Effector CD4-positive, alpha-beta T cell (primary cell): ENCODE data around the gene ROMO1.
"Not testable (repeated sequence)": the region's sequence is repeated elsewhere in the genome, so short reads cannot be mapped to it uniquely, and the experiment has no call there.

Source experiments
- DNase-seq: peaks from one replicate; pipeline ENCODE4 v3.0.0-alpha.2; 2020

The ROMO1 gene

DNA sequence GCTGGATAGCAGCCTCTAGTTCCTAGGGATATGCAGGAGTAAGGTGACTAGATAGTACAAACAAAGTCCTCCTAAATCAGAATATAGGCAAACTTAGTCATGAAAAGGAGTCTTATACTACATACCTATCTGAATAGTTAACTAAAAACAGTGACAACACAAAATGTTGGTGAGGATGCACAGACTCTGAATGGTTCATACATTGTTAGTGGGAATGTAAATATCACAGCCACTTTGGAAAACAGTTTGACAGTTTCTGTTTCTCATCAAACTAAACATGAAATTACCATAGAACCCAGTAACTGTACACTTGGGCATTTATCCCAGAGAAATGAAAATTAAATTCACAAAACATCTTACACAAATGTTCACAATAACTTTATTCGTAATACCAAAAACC is 17.2 kb upstream of the ROMO1 start:
- DNase-seq = no peak

DNA sequence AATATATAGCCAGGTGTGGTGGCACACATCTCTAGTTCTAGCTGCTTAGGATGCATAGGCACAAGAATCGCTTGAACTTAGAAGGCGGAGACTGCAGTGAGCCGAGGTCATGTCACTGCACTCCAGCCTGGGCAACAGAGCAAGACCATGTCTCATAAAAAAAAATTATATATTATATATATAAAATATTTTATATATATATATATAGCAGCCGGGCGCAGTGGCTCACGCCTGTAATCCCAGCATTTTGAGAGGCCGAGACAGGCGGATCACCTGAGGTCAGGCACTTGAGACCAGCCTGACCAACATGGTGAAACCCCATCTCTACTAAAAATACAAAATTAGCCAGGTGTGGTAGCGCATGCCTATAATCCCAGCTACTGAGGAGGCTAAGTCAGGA is 13.8 kb upstream of the ROMO1 start:
- not testable (repeated sequence) for DNase-seq

DNA sequence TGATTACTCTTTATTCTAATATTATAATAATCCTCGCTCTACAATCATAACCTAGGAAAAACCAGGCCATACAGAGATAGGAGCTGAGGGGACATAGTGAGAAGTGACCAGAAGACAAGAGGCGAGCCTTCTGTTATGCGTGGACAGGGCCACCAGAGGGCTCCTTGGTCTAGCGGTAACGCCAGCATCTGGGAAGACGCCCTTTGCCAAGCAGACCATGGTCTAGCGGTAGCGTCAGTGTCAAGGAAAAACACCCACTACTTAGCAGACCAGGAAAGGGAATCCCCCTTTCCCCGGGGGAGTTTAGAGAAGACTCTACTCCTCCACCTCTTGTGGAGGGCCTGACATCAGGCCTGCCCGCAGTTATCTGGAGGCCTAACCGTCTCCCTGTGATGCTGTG is 12.3 kb upstream of the ROMO1 start:
- DNase-seq = not testable (repeated sequence)

DNA sequence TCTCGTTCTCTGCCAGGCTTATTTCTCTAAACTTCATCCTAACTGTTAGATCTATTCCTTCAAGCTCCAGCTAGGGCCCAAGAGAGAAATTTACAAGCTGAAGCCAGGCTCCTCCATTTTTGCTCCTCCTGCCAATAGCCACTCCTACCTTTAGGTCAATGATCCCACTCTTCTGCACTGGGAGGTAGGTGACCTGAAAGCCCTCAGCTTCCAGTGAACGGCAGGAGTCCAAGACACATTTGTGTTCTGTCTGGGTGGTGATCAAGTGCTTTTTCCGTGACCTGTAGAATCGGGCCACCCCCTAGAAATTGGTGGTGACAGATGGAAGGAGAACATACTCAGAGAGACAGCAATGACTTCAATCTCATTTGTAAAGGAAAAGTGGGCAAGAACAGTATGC is 8.9 kb upstream of the ROMO1 start:
- no peak for DNase-seq

DNA sequence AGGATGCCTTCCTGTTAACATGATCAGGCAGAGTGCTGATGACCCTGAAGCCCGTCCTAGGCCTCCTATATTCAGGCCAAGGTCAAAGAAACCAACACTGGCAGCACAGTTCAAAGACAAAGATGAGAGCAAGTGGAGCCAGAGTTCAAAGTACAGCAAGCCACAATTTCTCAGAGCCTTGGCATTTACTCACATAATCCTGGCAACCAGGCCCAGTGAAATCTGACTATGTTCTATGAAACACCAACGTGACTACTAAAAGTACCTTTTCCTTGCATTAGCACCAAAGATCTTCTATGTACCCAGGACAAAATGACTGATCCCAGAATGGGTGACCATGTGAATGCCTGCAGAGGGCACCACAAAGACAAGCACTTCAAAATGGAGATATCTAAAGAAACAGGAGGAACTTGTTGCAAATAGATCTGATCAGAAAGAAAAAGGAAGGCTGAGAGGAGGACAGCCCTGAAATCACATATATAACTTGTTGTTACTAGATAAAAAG is 3.9 kb upstream of the ROMO1 start:
- DNase-seq = no peak

DNA sequence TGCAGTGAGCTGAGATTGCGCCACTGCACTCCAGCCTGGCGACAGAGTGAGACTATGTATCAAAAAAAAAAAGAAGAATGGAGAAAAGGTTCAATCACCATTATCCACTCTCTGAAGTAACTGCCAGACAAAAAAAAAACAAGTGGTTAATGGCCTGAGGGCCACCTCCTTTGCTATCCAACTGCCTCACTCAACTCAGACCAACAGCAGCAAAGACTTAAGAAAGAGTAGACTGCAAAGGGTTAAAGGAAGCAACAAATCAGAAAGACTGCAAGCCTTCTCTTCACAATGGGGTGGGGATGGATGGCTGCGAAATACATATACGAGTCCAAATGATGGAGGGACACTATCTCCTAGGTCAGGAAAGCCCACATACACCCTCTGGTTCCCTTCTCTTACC is 3.2 kb upstream of the ROMO1 start:
- no peak for DNase-seq

DNA sequence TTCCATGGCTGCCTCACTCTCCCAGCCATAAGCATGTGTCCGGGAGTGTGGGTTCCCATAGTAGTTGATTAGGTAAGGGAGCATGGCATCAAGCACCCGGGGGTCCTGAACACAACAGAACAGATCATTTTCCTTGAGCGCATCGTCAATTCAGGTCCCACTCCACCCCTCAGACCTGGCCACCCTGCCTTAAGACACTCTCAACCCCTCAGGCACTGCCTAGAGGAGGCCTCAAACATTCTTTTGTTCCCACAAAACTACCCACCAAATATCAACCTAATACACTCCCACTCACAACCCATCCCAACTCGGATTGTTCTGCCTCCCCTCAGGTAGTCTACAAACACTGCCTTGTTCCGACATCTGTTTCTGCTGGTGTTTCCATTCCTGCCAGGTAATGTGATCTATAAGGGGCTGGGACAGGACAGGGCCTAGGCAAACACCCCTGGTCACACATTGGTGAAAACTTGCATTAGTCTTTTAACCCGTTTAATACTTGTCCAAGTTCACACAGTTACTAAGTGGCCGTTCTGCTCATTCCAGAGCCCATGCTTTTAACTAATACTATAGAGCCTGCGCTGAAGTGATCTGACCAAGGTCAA is 1.4 kb upstream of the ROMO1 start:
- DNase-seq = no peak

DNA sequence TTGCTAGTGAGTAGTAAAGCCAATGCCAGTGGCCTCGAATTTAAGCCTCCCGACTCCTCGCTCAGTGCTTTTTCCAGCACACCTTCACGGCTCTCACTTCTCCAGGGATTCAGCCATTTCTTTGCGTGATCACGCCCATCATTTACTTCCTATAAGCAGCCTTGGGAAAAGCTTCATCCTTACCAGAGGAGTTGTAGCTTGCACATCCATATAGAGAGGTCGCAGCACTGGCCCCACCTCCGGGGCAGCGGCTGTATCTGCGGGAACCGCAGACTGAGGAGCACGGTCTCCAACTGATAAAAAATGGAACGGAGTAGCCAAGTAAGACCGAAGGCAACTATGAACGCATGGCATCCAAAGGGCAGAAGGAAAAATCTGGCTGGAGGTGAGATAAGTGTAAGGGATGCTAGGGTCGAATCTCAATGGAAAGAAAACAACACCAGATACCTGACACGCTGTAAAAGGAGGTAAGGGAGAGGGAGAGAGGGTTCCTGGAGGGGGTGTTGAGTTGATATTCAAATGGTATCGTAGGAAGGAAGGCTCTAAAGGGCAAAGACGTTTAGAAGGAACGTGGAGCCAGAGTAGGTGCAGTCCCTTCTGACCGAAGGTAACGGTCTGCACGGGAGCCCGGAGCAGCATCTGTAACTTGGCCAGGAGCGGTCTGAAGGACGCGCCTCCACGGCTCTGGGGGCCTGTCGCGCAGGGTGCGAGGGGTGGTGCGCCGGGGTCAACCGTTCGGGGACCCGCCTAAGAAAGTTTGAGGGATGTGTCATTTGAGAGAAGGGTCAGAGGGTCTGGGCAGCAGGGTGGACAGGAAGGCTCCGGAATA is 693 bp upstream of the ROMO1 start:
- DNase-seq = no peak

DNA sequence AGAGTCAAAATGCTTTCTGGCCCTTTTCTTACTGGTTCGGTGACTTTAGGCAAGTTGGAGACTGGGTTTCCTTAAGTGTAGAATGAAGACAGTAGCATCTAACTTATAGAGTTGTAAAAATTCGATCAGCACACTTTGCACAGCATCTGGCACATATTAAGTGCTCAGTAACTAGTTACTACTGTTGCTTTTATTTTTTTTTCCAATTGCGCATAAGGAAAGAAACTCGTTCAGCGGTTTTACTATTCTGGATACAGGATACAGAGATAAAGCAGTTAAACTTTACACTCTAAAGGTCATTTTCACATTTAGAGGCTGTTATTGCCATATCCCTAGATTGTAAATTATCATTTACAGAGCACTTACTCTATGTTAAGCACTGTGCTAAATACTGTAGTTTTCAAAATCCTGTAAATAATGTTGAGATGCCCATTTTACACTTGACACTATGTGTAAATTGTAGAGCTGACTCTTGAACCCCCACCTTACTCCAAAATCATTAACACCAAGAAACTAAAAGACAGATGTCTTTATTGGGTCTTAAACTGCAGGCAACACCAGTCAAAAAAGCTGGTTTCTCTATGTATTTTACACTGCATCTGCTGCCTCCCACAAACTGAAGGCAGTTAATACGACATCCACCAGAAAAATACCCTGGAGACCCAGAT is 886 bp downstream of the ROMO1 start:
- DNase-seq = no peak

DNA sequence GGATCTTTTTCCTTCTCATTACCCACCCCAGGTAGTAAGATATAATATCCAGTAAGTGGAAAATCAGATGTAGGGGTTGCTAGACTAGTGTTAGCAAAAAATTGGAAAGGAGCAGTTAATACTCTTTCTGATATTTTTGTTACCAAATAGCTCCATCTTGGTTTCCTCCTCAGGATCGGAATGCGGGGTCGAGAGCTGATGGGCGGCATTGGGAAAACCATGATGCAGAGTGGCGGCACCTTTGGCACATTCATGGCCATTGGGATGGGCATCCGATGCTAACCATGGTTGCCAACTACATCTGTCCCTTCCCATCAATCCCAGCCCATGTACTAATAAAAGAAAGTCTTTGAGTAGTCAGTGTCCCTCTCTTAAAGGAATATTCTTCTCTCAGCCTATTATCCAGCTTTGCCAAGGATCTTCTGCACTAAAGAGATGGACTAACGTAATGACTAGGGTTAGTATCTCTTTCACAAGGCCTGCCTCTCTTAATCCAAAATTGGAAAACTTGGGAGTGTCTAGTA is 1.5 kb downstream of the ROMO1 start:
- DNase-seq = no peak

DNA sequence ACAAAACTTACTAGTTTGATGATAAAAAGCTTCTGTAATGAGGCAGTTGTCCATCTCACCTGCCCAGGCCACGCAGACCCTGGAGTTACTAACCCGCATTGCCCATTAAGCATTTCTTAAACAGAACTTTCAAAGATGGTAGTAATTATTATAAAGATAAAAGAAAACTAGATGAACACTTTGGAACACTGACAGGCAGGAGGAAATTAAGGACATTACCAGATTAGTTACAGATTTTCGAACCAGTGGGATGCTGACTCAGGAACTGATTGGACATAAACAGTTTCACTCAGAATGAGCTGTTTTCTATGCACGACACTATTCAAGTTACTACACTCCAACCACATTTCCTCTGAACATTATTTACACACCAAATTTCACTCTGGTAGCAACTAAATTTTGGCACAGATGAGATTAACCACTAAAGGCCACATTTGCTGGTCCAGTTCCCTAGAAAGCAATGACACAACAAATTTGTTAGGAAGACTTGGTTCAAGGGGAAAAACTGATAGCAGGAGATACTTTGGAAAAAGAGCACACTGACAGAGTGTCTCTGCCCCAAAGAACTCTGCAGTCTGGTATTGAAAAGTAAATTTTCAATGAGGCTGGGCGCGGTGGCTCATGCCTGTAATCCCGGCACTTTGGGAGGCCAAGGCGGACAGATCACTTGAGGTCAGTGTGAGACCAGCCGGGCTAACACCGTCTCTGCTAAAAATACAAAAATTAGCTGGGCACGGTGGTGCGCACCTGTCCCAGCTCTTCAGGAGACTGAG is 3.0 kb downstream of the ROMO1 start:
- DNase-seq = no peak

DNA sequence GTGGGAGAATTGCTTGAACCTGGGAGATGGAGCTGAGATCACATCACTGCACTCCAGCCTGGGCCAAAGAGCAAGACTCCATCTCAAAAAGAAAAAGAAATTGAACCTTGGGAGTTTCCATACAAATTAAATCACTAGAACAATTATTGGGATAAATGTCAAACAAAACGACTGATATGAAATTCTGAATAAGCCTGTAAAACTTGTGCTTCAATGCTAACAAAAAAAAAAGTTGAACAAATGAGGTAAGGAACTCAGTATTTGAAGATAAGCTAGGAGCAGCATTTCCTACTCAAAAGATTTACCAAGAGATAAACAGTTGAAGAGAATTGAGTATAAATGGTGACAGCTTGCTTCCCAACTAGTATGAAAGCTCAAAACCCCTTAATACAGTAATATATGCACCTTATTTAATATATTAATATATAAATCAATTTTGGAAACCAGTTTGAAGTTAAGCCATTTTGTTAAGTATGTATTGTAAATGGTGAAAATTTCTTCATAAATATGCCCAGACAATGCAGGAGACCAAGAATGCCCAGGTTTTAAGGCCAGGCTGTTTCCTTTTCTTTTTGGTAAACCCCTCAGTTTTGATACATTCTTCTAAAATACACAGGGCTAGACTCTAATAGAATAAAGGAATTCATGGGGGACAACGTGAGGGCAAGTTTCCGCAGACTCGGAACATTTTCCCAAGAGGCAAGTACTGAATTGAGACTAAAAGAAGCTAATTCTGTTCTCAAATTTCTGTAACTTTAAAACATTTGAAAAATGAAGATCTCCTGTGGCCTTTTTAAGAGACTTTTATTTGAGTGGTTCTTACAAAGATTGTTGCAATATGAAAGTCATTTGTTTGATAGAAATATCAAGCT is 3.9 kb downstream of the ROMO1 start:
- no peak for DNase-seq

DNA sequence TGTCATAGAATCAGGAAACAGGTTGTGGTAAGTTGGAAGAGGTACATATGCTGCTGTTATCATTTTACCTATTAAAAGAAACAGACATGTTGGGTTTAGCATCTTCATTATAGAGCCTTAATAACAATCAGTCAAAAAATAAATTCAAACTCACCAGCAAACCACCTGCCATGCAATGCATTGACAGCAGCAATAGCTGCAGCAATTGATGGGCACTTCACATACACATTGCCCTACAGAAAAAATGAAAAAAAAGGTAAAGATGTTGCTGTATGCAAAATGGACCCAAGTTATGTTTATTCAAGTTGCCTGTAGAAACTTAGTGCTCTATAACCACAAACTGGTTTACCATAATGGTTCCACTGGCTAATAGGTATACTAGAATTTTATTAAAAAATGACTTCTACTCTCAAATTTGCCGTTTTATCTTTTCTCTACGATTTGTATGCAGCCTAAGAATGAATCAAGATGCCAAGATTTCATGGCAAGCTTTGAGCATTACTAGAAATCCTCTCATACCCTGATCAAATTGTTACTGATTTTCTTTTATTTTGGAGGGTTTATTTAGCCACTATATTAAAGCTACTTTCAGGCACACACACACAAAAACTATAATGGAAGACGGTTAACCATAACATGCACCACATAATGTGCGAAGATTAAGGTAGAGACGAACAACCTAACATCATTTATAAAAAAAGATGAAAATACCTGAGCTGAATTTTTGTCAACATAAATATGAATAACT is 5.5 kb downstream of the ROMO1 start:
- DNase-seq = no peak

DNA sequence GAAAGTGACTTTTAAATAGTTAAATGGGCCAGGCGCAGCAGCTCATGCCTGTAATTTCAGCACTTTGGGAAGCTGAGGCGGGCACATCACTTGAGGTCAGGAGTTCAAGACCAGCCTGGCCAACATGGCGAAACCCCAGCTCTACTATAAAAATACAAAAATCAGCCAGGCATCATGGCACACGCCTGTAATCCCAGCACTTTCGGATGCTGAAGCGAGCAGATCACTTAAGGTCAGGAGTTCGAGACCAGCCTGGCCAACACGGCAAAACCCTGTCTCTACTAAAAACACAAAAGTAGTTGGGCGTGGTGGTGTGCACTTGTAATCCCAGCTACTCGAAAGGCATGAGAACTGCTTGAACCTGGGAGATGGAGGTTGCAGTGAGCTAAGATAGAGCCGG is 6.7 kb downstream of the ROMO1 start:
- DNase-seq = not testable (repeated sequence)

DNA sequence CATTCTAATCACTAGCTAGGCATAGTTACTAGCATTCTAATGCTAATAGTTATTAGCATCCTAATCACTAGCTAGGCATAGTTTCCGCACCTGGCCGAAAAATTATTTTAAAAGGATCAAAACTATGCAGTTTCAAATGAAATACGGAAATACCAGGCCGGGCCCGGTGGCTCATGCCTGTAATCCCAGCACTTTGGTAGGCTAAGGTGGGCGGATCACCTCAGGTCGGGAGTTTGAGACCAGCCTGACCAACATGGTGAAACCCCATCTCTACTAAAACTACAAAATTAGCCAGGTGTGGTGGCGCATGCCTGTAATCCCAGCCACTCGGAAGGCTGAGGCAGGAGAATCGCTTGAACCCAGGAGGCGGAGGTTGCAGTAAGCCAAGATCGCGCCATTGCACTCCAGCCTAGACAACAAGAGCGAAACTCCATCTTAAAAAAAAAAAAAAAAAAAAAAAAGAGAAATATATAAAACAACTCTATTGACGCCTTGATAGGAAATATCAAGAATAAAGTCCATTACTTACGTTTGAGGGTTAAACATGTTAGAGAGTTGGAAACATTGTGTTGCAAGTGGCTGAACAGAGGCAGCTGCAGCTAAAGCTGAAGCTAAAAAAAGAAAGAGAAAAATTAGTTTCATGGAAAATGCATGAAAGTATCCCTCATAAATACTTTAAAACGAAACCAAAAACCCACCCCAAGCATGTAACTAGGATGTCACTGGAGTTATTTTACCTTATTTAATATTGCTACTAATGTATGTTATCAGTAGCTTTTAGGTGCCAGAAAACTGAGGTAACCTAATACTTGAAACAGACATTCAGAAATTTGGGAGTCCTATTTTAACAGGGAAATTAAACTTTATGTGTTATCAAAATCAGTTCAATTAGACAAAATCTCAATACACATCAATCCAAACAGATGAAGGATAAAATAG is 7.7 kb downstream of the ROMO1 start:
- DNase-seq = not testable (repeated sequence)

DNA sequence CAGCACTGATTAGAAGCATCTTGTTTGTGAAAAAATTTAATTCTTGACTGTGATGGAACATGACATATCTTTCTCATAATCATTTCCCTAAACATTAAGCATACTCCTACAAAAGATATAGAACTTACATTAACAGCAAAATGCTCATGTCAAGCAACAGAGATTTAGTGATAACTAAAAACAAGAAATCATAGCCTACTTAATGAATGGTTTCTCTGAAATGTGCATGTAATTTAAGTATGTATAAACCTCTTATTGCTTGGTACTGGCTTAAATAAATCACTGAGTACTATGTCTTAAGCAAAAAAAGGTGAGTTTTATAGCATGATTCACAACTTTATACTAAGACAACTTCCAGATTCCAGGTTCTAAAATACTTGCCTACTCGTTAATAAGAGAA is 9.3 kb downstream of the ROMO1 start:
- DNase-seq = no peak

DNA sequence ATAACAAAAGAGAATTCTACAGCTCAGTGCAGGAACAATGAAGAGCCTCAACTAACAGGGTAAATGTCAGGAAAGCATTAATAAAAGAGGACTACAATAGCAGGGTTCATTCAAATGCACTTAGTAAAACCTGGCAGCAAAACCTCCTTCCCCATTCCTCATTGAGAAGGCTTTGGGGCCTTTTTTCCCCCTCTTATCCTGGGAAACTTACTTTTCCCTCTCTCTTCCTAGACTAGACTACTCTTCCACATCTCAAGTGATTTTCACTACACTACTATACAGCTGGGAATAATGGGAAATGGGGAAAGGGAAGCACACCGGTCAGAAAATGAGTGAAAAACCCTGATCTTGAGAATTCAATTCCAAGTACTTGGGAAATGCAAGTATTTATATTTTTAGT is 10.1 kb downstream of the ROMO1 start:
- no peak for DNase-seq

DNA sequence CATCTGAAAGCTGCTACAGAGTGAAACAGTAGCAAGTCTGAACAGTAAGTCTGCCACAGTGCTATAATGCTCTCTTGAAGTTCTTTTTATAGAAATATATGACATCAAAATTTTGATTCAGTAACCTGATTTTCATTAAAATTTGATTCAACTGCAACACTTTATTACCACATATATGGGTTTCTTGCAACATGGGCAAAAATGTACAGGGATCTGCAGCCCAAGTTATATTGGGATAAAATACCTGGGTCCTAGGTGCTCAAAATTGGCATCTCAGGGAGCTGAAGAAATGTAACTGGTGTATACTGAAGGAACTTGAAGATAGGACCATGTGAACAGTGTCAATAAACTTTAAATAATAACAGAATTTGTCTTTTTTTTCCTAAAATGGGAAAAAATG is 10.8 kb downstream of the ROMO1 start:
- no peak for DNase-seq

DNA sequence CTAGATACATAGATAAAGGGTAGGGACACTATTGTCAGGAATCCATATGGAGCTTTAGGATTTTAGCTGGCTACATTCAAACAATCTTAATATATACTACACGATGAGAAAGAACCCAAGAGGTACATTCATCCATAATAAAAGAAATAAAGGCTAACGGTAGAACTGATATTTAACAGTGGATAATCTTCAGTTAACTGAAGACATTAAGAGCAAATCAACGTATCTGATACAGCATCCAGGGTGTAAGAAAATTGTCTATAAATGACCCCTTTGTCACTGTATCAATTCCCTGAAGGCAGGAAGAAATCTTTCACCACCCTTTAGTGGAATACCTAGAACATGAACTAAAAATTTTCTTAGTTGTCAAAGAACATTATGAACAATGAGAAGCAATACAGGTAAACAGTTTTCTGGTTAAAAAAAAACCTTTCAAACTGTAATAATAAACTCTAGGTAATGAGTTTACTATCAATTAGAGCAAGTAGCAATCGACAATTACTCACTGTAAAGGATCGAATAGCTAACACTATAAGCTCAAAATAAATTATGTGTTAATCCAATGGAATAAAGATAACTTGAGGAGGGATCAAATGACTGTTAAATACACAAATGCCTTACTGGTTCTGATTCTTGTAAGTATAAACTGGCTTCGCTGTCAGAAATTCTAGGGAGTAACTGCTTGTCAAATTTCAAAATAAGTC is 11.8 kb downstream of the ROMO1 start:
- no peak for DNase-seq
